ENCODE data around the gene FYB2.

- TF ChIP-seq SP1 (IDR thresholded peaks at IDR 0.05) (no peak), BHLHE40 (IDR thresholded peaks at IDR 0.05; ENCODE audit: borderline replicate concordance) (no peak), SUZ12 (IDR thresholded peaks at IDR 0.05) (no peak), NFRKB (IDR thresholded peaks at IDR 0.05) (no peak), ZNF384 (IDR thresholded peaks at IDR 0.05) (no peak), FOXK2 (IDR thresholded peaks at IDR 0.05) (no peak), ELF4 (IDR thresholded peaks at IDR 0.05) (no peak), ARNT (IDR thresholded peaks at IDR 0.05) (no peak)
- TF ChIP-seq, protein P1, sequence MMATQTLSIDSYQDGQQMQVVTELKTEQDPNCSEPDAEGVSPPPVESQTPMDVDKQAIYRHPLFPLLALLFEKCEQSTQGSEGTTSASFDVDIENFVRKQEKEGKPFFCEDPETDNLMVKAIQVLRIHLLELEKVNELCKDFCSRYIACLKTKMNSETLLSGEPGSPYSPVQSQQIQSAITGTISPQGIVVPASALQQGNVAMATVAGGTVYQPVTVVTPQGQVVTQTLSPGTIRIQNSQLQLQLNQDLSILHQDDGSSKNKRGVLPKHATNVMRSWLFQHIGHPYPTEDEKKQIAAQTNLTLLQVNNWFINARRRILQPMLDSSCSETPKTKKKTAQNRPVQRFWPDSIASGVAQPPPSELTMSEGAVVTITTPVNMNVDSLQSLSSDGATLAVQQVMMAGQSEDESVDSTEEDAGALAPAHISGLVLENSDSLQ (IDR thresholded peaks at IDR 0.05): no peak
Observed at GRCh38 chr1:56803561-56804156, 15.5 kb downstream of the FYB2 start.
